Measurements from ENCODE around the gene DOK4. TPM values are rescaled to one million over a fixed set of nuclear protein-coding genes. Genes with fewer than 3 reads are reported as not detected.

The DOK4 gene
- total and polyA plus RNA-seq, 2 experiments from 2014 or later: 11.4 to 29.1 TPM

DNA sequence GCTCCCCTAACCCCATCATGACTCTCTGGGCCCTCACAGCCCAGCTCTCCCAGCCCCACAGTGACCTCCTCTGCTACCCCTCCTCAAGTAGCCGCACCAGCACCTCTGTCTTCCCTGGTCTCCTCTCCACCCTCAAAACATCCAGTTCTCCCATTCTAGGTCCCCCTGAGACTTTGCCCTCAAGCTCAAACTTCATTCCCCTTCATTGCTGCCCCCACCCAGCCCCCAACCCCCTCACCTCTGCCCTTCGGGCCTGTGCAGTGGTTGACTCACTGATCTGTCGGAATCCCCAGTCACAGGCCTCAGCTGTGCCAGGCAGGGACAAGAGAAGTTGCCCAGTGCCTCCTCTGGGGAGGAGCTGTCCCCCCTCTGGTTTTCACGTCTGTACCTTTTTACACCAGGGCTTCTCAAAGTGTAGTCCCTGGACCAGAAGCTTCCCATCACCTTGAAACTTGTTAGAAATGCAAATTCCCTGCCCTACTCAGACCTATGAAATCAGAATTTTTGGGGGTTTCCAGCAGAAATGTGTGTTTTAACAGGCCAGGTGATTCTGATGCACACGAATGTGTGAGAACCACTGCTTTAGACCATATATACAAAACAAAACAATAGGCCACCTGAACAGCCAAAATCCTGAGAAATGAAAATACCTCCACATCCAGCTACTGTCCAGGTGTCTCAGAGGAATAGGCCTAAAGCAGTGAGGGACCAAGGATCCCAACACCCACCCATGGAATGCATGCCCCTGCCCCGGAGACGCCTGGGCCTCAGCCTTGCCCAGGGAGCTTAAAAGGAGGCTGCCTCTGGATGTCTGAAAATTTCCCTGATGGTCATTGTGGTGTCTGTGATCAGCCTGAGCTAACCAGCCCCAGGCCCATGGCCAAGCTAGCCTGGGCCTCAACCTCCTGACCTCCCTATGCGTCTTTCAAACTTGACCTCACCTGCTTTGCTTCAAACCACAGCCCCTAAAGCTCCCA lies 853 bp upstream of the DOK4 start:
- ATAC-seq: peak; percentile 10
- Mint-ChIP-seq H3K27me3 (ENCODE audit: insufficient read depth, low read depth, poor library complexity) (peaks cover 15% of the 10 kb centered on the region), H3K27ac (peak overlapping the region; percentile 69; the same call in 1 of the 2 replicates)

DNA sequence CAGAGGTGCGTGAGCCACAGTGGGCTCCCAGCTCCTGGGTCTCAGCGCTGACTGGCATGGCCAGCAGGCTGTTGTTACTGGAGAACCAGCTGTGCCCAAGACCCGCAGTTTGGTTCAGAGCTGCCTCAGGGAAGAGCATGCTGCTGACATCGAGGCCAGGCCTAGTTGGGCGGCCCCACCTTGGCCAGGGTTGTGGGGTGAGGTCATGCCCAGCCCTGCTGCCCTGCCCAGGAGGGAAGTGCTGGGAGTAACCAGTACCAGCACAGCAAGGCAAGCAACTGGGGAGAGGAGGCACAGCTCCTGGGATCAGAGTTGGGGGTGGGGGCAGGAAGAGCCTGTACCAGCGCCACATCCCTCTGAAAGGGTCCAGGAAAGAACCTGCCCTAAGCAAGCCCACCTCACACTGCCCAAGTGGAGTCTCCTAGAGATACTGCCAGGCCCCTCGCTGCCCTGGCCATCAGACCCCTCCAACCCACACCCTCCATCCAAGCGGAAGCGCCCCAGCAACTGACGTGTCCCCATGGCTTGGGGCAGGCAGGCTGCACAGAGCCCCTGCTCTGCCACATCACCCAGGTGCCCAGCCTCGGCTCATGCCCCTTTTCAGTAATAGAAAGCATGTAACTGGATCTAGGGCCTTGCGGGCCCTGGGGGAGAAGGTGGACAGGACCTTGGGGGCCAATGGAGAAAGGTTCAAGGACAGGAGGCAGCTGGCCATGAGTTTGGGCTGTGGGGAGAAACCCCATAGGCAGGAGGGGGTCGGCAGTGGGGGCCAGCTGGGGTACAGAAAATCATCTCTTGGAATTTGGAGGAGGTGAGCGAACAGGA lies 990 bp downstream of the DOK4 start:
- H3K27me3 Mint-ChIP-seq (ENCODE audit: insufficient read depth, low read depth, poor library complexity): peaks cover 19% of the 10 kb centered on the region
- Histone ChIP-seq H3F3A (replicated peaks; ENCODE audit: low read depth) (no peaks in the 10 kb centered on the region), H2AFZ (peak overlapping the region; percentile 72), H3K36me3 (ENCODE audit: insufficient read depth) (no peaks in the 10 kb centered on the region), H3K9me2 (ENCODE audit: insufficient read depth) (no peaks in the 10 kb centered on the region), H4K20me1 (replicated peaks; ENCODE audit: insufficient read depth) (no peaks in the 10 kb centered on the region), H3K4me3 (peak overlapping the region; percentile 84), H3K27me3 (ENCODE audit: insufficient read depth) (peaks cover 10% of the 10 kb centered on the region; the same call in 1 of the 2 replicates), H3K27ac (ENCODE audit: low read depth) (no peak overlapping the region), H3K79me2 (replicated peaks; ENCODE audit: insufficient read depth) (no peaks in the 10 kb centered on the region), H3K4me2 (peak overlapping the region; percentile 90), H3K4me1 (ENCODE audit: insufficient read depth) (peaks cover 18% of the 10 kb centered on the region)
- no peaks in the 10 kb centered on the region; the same call in 2 of the 3 replicates for H3K36me3 Mint-ChIP-seq (ENCODE audit: low read depth)
- H3K9me3 Mint-ChIP-seq: peaks cover 14% of the 10 kb centered on the region; the same call in 2 of the 3 replicates
- H3K27ac Mint-ChIP-seq: no peak overlapping the region
- H3K4me3 Mint-ChIP-seq: peak overlapping the region; percentile 84
- H3K4me1 Mint-ChIP-seq: peaks cover 30% of the 10 kb centered on the region
- ATAC-seq: no peak; the same call in 2 of the 3 replicates
- DNase-seq (ENCODE audit: low spot score): no peak
- TF ChIP-seq NANOG (IDR thresholded peaks at IDR 0.05; ENCODE audit: borderline replicate concordance) (no peak), POLR2AphosphoS5 (IDR thresholded peaks at IDR 0.05; ENCODE audit: low read depth) (no peak), ZNF114 (CRISPR knock-in tag; IDR thresholded peaks at IDR 0.05) (no peak), ZNF331 (CRISPR knock-in tag; IDR thresholded peaks at IDR 0.05; ENCODE audit: low read depth) (no peak)
- TF ChIP-seq, protein P1, sequence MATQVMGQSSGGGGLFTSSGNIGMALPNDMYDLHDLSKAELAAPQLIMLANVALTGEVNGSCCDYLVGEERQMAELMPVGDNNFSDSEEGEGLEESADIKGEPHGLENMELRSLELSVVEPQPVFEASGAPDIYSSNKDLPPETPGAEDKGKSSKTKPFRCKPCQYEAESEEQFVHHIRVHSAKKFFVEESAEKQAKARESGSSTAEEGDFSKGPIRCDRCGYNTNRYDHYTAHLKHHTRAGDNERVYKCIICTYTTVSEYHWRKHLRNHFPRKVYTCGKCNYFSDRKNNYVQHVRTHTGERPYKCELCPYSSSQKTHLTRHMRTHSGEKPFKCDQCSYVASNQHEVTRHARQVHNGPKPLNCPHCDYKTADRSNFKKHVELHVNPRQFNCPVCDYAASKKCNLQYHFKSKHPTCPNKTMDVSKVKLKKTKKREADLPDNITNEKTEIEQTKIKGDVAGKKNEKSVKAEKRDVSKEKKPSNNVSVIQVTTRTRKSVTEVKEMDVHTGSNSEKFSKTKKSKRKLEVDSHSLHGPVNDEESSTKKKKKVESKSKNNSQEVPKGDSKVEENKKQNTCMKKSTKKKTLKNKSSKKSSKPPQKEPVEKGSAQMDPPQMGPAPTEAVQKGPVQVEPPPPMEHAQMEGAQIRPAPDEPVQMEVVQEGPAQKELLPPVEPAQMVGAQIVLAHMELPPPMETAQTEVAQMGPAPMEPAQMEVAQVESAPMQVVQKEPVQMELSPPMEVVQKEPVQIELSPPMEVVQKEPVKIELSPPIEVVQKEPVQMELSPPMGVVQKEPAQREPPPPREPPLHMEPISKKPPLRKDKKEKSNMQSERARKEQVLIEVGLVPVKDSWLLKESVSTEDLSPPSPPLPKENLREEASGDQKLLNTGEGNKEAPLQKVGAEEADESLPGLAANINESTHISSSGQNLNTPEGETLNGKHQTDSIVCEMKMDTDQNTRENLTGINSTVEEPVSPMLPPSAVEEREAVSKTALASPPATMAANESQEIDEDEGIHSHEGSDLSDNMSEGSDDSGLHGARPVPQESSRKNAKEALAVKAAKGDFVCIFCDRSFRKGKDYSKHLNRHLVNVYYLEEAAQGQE (IDR thresholded peaks at IDR 0.05; ENCODE audit: unreplicated experiment): no peak
- TF ChIP-seq, protein P2, sequence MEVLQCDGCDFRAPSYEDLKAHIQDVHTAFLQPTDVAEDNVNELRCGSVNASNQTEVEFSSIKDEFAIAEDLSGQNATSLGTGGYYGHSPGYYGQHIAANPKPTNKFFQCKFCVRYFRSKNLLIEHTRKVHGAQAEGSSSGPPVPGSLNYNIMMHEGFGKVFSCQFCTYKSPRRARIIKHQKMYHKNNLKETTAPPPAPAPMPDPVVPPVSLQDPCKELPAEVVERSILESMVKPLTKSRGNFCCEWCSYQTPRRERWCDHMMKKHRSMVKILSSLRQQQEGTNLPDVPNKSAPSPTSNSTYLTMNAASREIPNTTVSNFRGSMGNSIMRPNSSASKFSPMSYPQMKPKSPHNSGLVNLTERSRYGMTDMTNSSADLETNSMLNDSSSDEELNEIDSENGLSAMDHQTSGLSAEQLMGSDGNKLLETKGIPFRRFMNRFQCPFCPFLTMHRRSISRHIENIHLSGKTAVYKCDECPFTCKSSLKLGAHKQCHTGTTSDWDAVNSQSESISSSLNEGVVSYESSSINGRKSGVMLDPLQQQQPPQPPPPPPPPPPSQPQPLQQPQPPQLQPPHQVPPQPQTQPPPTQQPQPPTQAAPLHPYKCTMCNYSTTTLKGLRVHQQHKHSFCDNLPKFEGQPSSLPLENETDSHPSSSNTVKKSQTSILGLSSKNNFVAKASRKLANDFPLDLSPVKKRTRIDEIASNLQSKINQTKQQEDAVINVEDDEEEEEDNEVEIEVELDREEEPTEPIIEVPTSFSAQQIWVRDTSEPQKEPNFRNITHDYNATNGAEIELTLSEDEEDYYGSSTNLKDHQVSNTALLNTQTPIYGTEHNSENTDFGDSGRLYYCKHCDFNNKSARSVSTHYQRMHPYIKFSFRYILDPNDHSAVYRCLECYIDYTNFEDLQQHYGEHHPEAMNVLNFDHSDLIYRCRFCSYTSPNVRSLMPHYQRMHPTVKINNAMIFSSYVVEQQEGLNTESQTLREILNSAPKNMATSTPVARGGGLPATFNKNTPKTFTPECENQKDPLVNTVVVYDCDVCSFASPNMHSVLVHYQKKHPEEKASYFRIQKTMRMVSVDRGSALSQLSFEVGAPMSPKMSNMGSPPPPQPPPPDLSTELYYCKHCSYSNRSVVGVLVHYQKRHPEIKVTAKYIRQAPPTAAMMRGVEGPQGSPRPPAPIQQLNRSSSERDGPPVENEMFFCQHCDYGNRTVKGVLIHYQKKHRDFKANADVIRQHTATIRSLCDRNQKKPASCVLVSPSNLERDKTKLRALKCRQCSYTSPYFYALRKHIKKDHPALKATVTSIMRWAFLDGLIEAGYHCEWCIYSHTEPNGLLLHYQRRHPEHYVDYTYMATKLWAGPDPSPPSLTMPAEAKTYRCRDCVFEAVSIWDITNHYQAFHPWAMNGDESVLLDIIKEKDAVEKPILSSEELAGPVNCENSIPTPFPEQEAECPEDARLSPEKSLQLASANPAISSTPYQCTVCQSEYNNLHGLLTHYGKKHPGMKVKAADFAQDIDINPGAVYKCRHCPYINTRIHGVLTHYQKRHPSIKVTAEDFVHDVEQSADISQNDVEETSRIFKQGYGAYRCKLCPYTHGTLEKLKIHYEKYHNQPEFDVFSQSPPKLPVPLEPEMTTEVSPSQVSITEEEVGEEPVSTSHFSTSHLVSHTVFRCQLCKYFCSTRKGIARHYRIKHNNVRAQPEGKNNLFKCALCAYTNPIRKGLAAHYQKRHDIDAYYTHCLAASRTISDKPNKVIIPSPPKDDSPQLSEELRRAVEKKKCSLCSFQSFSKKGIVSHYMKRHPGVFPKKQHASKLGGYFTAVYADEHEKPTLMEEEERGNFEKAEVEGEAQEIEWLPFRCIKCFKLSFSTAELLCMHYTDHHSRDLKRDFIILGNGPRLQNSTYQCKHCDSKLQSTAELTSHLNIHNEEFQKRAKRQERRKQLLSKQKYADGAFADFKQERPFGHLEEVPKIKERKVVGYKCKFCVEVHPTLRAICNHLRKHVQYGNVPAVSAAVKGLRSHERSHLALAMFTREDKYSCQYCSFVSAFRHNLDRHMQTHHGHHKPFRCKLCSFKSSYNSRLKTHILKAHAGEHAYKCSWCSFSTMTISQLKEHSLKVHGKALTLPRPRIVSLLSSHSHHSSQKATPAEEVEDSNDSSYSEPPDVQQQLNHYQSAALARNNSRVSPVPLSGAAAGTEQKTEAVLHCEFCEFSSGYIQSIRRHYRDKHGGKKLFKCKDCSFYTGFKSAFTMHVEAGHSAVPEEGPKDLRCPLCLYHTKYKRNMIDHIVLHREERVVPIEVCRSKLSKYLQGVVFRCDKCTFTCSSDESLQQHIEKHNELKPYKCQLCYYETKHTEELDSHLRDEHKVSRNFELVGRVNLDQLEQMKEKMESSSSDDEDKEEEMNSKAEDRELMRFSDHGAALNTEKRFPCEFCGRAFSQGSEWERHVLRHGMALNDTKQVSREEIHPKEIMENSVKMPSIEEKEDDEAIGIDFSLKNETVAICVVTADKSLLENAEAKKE (CRISPR knock-in tag; IDR thresholded peaks at IDR 0.05): no peak

More for the DNA sequence above, 853 bp upstream of the DOK4 start:
- H3K9me3 Mint-ChIP-seq: peaks cover 14% of the 10 kb centered on the region; the same call in 2 of the 3 replicates
- Histone ChIP-seq H3K4me1 (ENCODE audit: insufficient read depth) (peaks cover 14% of the 10 kb centered on the region; the same call in 1 of the 2 replicates), H3K27ac (ENCODE audit: low read depth) (no peak overlapping the region), H3K36me3 (ENCODE audit: insufficient read depth) (no peaks in the 10 kb centered on the region), H3K79me2 (replicated peaks; ENCODE audit: insufficient read depth) (no peaks in the 10 kb centered on the region), H3K27me3 (ENCODE audit: insufficient read depth) (peaks cover 10% of the 10 kb centered on the region; the same call in 1 of the 2 replicates), H3F3A (replicated peaks; ENCODE audit: low read depth) (no peaks in the 10 kb centered on the region), H3K4me2 (peak overlapping the region; percentile 86), H3K4me3 (peak overlapping the region; percentile 84), H2AFZ (peak overlapping the region; percentile 99), H3K9me2 (ENCODE audit: insufficient read depth) (no peaks in the 10 kb centered on the region), H4K20me1 (replicated peaks; ENCODE audit: insufficient read depth) (no peaks in the 10 kb centered on the region)
- H3K4me3 Mint-ChIP-seq: peak overlapping the region; percentile 65
- no peaks in the 10 kb centered on the region; the same call in 2 of the 3 replicates for H3K36me3 Mint-ChIP-seq (ENCODE audit: low read depth)
- TF ChIP-seq EZH2phosphoT487 (IDR thresholded peaks at IDR 0.05; ENCODE audit: unreplicated experiment) (no peak), EZH2 (IDR thresholded peaks at IDR 0.05; ENCODE audit: low read depth, unreplicated experiment) (no peak), NANOG (IDR thresholded peaks at IDR 0.05; ENCODE audit: borderline replicate concordance) (no peak), ZNF114 (CRISPR knock-in tag; IDR thresholded peaks at IDR 0.05) (no peak), JUNB (IDR thresholded peaks at IDR 0.05; ENCODE audit: unreplicated experiment) (no peak)
- peaks cover 22% of the 10 kb centered on the region for H3K4me1 Mint-ChIP-seq
- DNase-seq (ENCODE audit: low spot score): no peak
